ENCODE measurements around the gene PCSK2. TPM values are rescaled to one million over a fixed set of nuclear protein-coding genes. Genes with fewer than 3 reads are reported as not detected.

The PCSK2 gene
- total and polyA plus RNA-seq, 2 of the 8 experiments (the other 6 are each of a cell fraction or from before 2014, with no cell fraction given), result 1.9 to 4.2 TPM

DNA sequence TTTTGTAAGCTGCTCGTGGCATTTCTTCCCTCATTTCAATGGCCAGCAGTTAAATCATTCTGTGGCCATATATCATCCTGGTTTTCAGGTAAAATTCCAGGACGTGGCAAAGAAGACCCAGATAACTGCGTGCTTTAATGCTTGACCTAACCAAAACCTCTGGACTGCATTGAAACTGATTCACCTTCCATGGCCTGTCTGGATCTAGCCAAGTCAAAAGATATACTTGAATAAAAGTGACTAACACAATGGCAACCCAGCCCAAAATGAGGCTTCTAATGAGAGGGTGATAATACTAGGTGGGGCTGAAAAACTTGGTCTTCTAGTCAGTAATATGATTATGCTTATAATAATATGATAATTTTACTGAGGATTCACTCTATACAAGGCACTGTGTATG lies 16.5 kb upstream of the PCSK2 start:
- H3K14ac ChIP-seq (ENCODE audit: insufficient read length), result no peak overlapping the region
- no peak overlapping the region for H3K9ac ChIP-seq (replicated peaks in 1 of 4; ENCODE audit: extremely low read depth in 1 of 4, low read depth in 3 of 4, low read length in 3 of 4)
- no peak overlapping the region for H3K4me2 ChIP-seq (ENCODE audit: insufficient read depth in 1 of 2, low read depth in 2 of 2, low read length in 2 of 2)
- ChIA-PET CTCF (ENCODE audit: partially characterized antibody) (interaction anchor here (0.8 kb wide), 1 partner anchor 9 kb away, joined by 3 read pairs; no protein-coding TSS in a partner anchor), POLR2A (ENCODE audit: partially characterized antibody) (no interaction called here)
- H3K36me3 ChIP-seq (ENCODE audit: control insufficient read depth in 2 of 4, insufficient read depth in 4 of 4, low read length in 3 of 4), result no peaks in the 10 kb centered on the region
- no peaks in the 10 kb centered on the region for H3K4me1 ChIP-seq (replicated peaks in 1 of 4; ENCODE audit: control insufficient read depth in 3 of 4, insufficient read depth in 4 of 4, low read length in 3 of 4)
- H3K23me2 ChIP-seq (ENCODE audit: low read depth, low read length), result no peaks in the 10 kb centered on the region
- H2BK12ac ChIP-seq (ENCODE audit: low read depth, low read length), result no peak overlapping the region
- no peak for TF ChIP-seq RBBP5 (IDR thresholded peaks at IDR 0.05; ENCODE audit: borderline replicate concordance, low read depth, low read length)
- TF ChIP-seq SP1 (IDR thresholded peaks at IDR 0.05; ENCODE audit: low read depth, low read length), result no peak
- TF ChIP-seq TBP (IDR thresholded peaks at IDR 0.05; ENCODE audit: low read depth, low read length), result no peak
- no peak for TF ChIP-seq ASH2L (IDR thresholded peaks at IDR 0.05; ENCODE audit: low read length)
- no peak for TF ChIP-seq JUND (IDR thresholded peaks at IDR 0.05; ENCODE audit: low read length)
- TF ChIP-seq NANOG (IDR thresholded peaks at IDR 0.05; ENCODE audit: insufficient read depth, low read depth, low read length, poor library complexity, severe bottlenecking), result no peak
- no peak for TF ChIP-seq SUZ12 (IDR thresholded peaks at IDR 0.05; ENCODE audit: low read length)
- TF ChIP-seq GABPA (IDR thresholded peaks at IDR 0.05; ENCODE audit: borderline replicate concordance, insufficient read depth, low read length), result no peak
- TF ChIP-seq JUN (IDR thresholded peaks at IDR 0.05; ENCODE audit: low read depth, low read length), result no peak
- no peak for TF ChIP-seq EGR1 (IDR thresholded peaks at IDR 0.05; ENCODE audit: borderline replicate concordance, low read depth, low read length)
- TF ChIP-seq SAP30 (IDR thresholded peaks at IDR 0.05; ENCODE audit: insufficient read depth, insufficient replicate concordance, low read length), result no peak
- TF ChIP-seq, protein P1, sequence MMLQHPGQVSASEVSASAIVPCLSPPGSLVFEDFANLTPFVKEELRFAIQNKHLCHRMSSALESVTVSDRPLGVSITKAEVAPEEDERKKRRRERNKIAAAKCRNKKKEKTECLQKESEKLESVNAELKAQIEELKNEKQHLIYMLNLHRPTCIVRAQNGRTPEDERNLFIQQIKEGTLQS (IDR thresholded peaks at IDR 0.05; ENCODE audit: insufficient read depth, low read depth, low read length), result no peak
- no peak overlapping the region for H2AFZ ChIP-seq (ENCODE audit: low read length)
- no peak overlapping the region for H2BK120ac ChIP-seq (replicated peaks; ENCODE audit: low read depth, low read length)
- no peak overlapping the region for H2BK15ac ChIP-seq (ENCODE audit: low read length)
- no peak overlapping the region for H3K27ac ChIP-seq (ENCODE audit: low read depth, low read length)
- H3K79me1 ChIP-seq (ENCODE audit: low read depth, low read length), result no peaks in the 10 kb centered on the region
- no peak overlapping the region for H4K5ac ChIP-seq (ENCODE audit: insufficient read length, low read depth, low read length)
- no peak overlapping the region for H4K91ac ChIP-seq (replicated peaks; ENCODE audit: insufficient read length, low read length)
- H3K79me2 ChIP-seq (ENCODE audit: control insufficient read depth in 1 of 2, insufficient read depth in 2 of 2, low read length in 2 of 2), result no peaks in the 10 kb centered on the region
- no peak overlapping the region for H4K8ac ChIP-seq (ENCODE audit: extremely low read depth, insufficient read depth, low read length)
- H2BK20ac ChIP-seq (ENCODE audit: low read length), result no peak overlapping the region
- H3K27me3 ChIP-seq (replicated peaks in 1 of 4; ENCODE audit: control insufficient read depth in 3 of 4, extremely low read depth in 1 of 4, insufficient read depth in 3 of 4, low read length in 3 of 4), result no peaks in the 10 kb centered on the region
- no peak overlapping the region for H3K4ac ChIP-seq (replicated peaks; ENCODE audit: insufficient read length, low read depth, low read length)
- H2BK5ac ChIP-seq (ENCODE audit: low read depth, low read length), result no peak overlapping the region
- H3K23ac ChIP-seq (ENCODE audit: insufficient read length), result no peak overlapping the region
- no peak overlapping the region for H2AK5ac ChIP-seq (ENCODE audit: low read depth, low read length)
- H3K56ac ChIP-seq (replicated peaks; ENCODE audit: insufficient read length, low read depth, low read length), result no peak overlapping the region
- H3K4me3 ChIP-seq (ENCODE audit: extremely low read depth in 1 of 4, insufficient read depth in 2 of 4, low read depth in 3 of 4, low read length in 4 of 4), result no peak overlapping the region
- WGBS, 2 experiments (ENCODE audit: extremely low coverage in 1 of 2, insufficient coverage in 1 of 2, insufficient read length in 1 of 2, insufficient replicate concordance in 2 of 2, low coverage in 1 of 2, low lambda C conversion rate in 2 of 2, missing lambda C conversion rate in 1 of 2), result 82% methylated on average over 3 of the region's 3 CpGs; no CpG with 5 or more reads in 1 of the 2 experiments
- DNase-seq (ENCODE audit: low read depth in 1 of 2, low spot score in 2 of 2) (no peak), FAIRE-seq (no peak)
- H3K18ac ChIP-seq (ENCODE audit: extremely low read depth, low read length), result no peak overlapping the region
- H3K9me3 ChIP-seq (ENCODE audit: insufficient read depth in 2 of 2, low read depth in 1 of 2, low read length in 1 of 2), result no peaks in the 10 kb centered on the region
- no peaks in the 10 kb centered on the region for H4K20me1 ChIP-seq (replicated peaks in 1 of 2; ENCODE audit: control insufficient read depth in 1 of 2, insufficient read depth in 2 of 2, low read length in 2 of 2)

Measured in H1 (cell line).